HG03139 (cell line): Measurements from ENCODE around the gene GFER.
"Not testable (repeated sequence)": the region's sequence is repeated elsewhere in the genome, so short reads cannot be mapped to it uniquely, and the experiment has no call there.

Experiments
- ATAC-seq: cut with Tn5 transposase; IDR thresholded peaks from one replicate; pipeline ENCODE4 v1.9.1; 2021; ENCODE audit not compliant: unreplicated experiment

The GFER gene

GRCh38 chr16:2025878-2026460 is 42.0 kb downstream of the GFER start:
- ATAC-seq: no peak

GRCh38 chr16:2026461-2027023 is 42.5 kb downstream of the GFER start, which contains the start of gene NHERF2:
Gene NHERF2, plus strand, starts transcription at chr16:2026902. Its CDS starts 104 bp downstream, at chr16:2027006.
- no peak for ATAC-seq

- no peak for ATAC-seq
Observed at GRCh38 chr16:2027024-2028010, 43.3 kb downstream of the GFER start.

- no peak for ATAC-seq
Observed at GRCh38 chr16:2028146-2028545, 44.2 kb downstream of the GFER start.

- ATAC-seq: no peak
Observed at GRCh38 chr16:2028620-2029220, 44.7 kb downstream of the GFER start.

GRCh38 chr16:2029350-2029749 is 45.4 kb downstream of the GFER start:
- ATAC-seq: no peak

- no peak for ATAC-seq
Observed at GRCh38 chr16:2030036-2030435, 46.0 kb downstream of the GFER start.

- no peak for ATAC-seq
Observed at GRCh38 chr16:2031081-2031577, 47.1 kb downstream of the GFER start.

GRCh38 chr16:2032285-2033056 is 48.5 kb downstream of the GFER start:
- no peak for ATAC-seq

- ATAC-seq: no peak
Observed at GRCh38 chr16:2033057-2033908, 49.3 kb downstream of the GFER start.

GRCh38 chr16:2033909-2034695 is 50.1 kb downstream of the GFER start:
- not testable (repeated sequence) for ATAC-seq

GRCh38 chr16:2034696-2035430 is 50.9 kb downstream of the GFER start:
- ATAC-seq: no peak

- ATAC-seq: no peak
Observed at GRCh38 chr16:2035431-2036199, 51.6 kb downstream of the GFER start.

GRCh38 chr16:2036200-2036966 is 52.4 kb downstream of the GFER start:
- no peak for ATAC-seq

- ATAC-seq: no peak
Observed at GRCh38 chr16:2037115-2037514, 53.1 kb downstream of the GFER start.
